Measurements from ENCODE around the gene DAGLA.

The DAGLA gene

GRCh38 chr11:61714916-61715315 lies 34.7 kb downstream of the DAGLA start:
- no peak for TF ChIP-seq CTBP1 (IDR thresholded peaks at IDR 0.05; ENCODE audit: borderline replicate concordance)
- TF ChIP-seq FOXA1 (IDR thresholded peaks at IDR 0.05), result no peak
- TF ChIP-seq ARNT (IDR thresholded peaks at IDR 0.05), result no peak
- TF ChIP-seq TARDBP (IDR thresholded peaks at IDR 0.05), result no peak
- TF ChIP-seq HDGF (IDR thresholded peaks at IDR 0.05; ENCODE audit: borderline replicate concordance), result no peak
- no peak for TF ChIP-seq SUZ12 (IDR thresholded peaks at IDR 0.05)
- TF ChIP-seq NFRKB (IDR thresholded peaks at IDR 0.05), result no peak
- CTCF ChIA-PET, result no interaction called here
- POLR2A ChIA-PET, result no interaction called here
- no peak for DNase-seq (ENCODE audit: extremely low spot score)

- DNase-seq (ENCODE audit: extremely low spot score), result no peak
- POLR2A ChIA-PET, result no interaction called here
- CTCF ChIA-PET, result no interaction called here
- no peak for TF ChIP-seq LEF1 (IDR thresholded peaks at IDR 0.05; ENCODE audit: borderline replicate concordance)
- no peak for TF ChIP-seq SP1 (IDR thresholded peaks at IDR 0.05)
- no peak for TF ChIP-seq HDGF (IDR thresholded peaks at IDR 0.05; ENCODE audit: borderline replicate concordance)
- no peak for TF ChIP-seq ZNF384 (IDR thresholded peaks at IDR 0.05)
- TF ChIP-seq SUZ12 (IDR thresholded peaks at IDR 0.05), result no peak
- TF ChIP-seq PKNOX1 (IDR thresholded peaks at IDR 0.05), result no peak
- TF ChIP-seq ELF4 (IDR thresholded peaks at IDR 0.05), result no peak
- TF ChIP-seq L3MBTL2 (conservative IDR thresholded peaks at IDR 0.05), result no peak
- no peak for TF ChIP-seq TARDBP (IDR thresholded peaks at IDR 0.05)
- no peak for TF ChIP-seq CTBP1 (IDR thresholded peaks at IDR 0.05; ENCODE audit: borderline replicate concordance)
- no peak for TF ChIP-seq FOXM1 (IDR thresholded peaks at IDR 0.05; ENCODE audit: borderline replicate concordance)
These were observed 35.7 kb downstream of the DAGLA start for GRCh38 chr11:61715867-61716266.

- ChIA-PET POLR2A (no interaction called here), CTCF (no interaction called here)
- DNase-seq (ENCODE audit: extremely low spot score), result no peak
- no peak for TF ChIP-seq FOXA1 (IDR thresholded peaks at IDR 0.05)
- no peak for TF ChIP-seq SP1 (IDR thresholded peaks at IDR 0.05)
- no peak for TF ChIP-seq FOXM1 (IDR thresholded peaks at IDR 0.05; ENCODE audit: borderline replicate concordance)
- no peak for TF ChIP-seq LEF1 (IDR thresholded peaks at IDR 0.05; ENCODE audit: borderline replicate concordance)
- no peak for TF ChIP-seq NFRKB (IDR thresholded peaks at IDR 0.05)
- no peak for TF ChIP-seq ELF4 (IDR thresholded peaks at IDR 0.05)
- TF ChIP-seq SUZ12 (IDR thresholded peaks at IDR 0.05), result no peak
- no peak for TF ChIP-seq ARNT (IDR thresholded peaks at IDR 0.05)
- TF ChIP-seq L3MBTL2 (conservative IDR thresholded peaks at IDR 0.05), result no peak
- no peak for TF ChIP-seq TARDBP (IDR thresholded peaks at IDR 0.05)
- TF ChIP-seq HDGF (IDR thresholded peaks at IDR 0.05; ENCODE audit: borderline replicate concordance), result no peak
- no peak for TF ChIP-seq CTBP1 (IDR thresholded peaks at IDR 0.05; ENCODE audit: borderline replicate concordance)
- no peak for TF ChIP-seq ZNF384 (IDR thresholded peaks at IDR 0.05)
- TF ChIP-seq FOXK2 (IDR thresholded peaks at IDR 0.05), result no peak
- TF ChIP-seq PKNOX1 (IDR thresholded peaks at IDR 0.05), result no peak
These were observed 36.5 kb downstream of the DAGLA start for GRCh38 chr11:61716478-61717285.

- POLR2A ChIA-PET, result interaction anchor here (0.9 to 1.9 kb wide), 11 partner anchors 8 to 288 kb away, joined by 3 to 29 read pairs (median 6); partner anchors contain the start of genes CPSF7, FEN1, SDHAF2 and TMEM258
- no peak for DNase-seq (ENCODE audit: extremely low spot score)
- TF ChIP-seq FOXK2 (IDR thresholded peaks at IDR 0.05) (no peak), FOXA1 (IDR thresholded peaks at IDR 0.05) (no peak), ARNT (IDR thresholded peaks at IDR 0.05) (no peak)
- CTCF ChIA-PET, result interaction anchor here (1.0 kb wide), 1 partner anchor 15 kb away, joined by 4 read pairs; no protein-coding TSS in a partner anchor
These were observed 37.3 kb downstream of the DAGLA start for GRCh38 chr11:61717286-61718033.

GRCh38 chr11:61718046-61718531 lies 37.9 kb downstream of the DAGLA start:
- DNase-seq (ENCODE audit: extremely low spot score), result no peak
- TF ChIP-seq L3MBTL2 (conservative IDR thresholded peaks at IDR 0.05) (no peak), BHLHE40 (IDR thresholded peaks at IDR 0.05; ENCODE audit: borderline replicate concordance) (no peak), PKNOX1 (IDR thresholded peaks at IDR 0.05) (no peak), NFRKB (IDR thresholded peaks at IDR 0.05) (no peak), HDGF (IDR thresholded peaks at IDR 0.05; ENCODE audit: borderline replicate concordance) (no peak), ARNT (IDR thresholded peaks at IDR 0.05) (no peak), SUZ12 (IDR thresholded peaks at IDR 0.05) (no peak), FOXK2 (IDR thresholded peaks at IDR 0.05) (no peak), FOXA1 (IDR thresholded peaks at IDR 0.05) (no peak), TARDBP (IDR thresholded peaks at IDR 0.05) (no peak), LEF1 (IDR thresholded peaks at IDR 0.05; ENCODE audit: borderline replicate concordance) (no peak), CTBP1 (IDR thresholded peaks at IDR 0.05; ENCODE audit: borderline replicate concordance) (no peak), SP1 (IDR thresholded peaks at IDR 0.05) (no peak), ELF4 (IDR thresholded peaks at IDR 0.05) (no peak), ZNF384 (IDR thresholded peaks at IDR 0.05) (no peak)
- ChIA-PET CTCF (interaction anchor here (1.0 to 1.1 kb wide), 4 partner anchors 9 to 33 kb away, joined by 3 to 8 read pairs (median 4); no protein-coding TSS in a partner anchor), POLR2A (interaction anchor here (0.9 to 2.0 kb wide), 15 partner anchors 9 to 289 kb away, joined by 3 to 29 read pairs (median 6); partner anchors contain the start of genes CPSF7, FEN1, SDHAF2 and TMEM258)
